ENCODE results near the gene EIF4E2.

The EIF4E2 gene

DNA sequence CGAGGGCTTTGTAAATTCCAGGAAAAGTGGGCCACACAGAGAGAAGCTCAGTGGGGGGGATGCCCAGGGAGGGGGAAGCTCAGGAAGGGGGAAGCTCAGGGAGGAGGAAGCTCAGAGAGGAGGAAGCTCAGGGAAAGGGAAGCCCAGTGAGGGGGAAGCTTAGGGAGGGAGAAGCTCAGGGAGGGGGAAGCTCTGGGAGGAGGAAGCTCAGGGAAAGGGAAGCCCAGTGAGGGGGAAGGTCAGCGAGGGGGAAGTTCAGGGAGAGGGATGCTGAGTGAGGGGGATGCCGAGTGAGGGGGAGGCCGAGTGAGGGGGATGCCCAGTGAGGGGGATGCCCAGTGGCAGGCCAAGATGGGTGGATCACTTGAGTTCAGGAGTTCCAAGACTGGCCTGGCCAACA, 11.8 kb upstream of the EIF4E2 start:
- no peak for DNase-seq (ENCODE audit: low read depth in 2 of 2)

DNA sequence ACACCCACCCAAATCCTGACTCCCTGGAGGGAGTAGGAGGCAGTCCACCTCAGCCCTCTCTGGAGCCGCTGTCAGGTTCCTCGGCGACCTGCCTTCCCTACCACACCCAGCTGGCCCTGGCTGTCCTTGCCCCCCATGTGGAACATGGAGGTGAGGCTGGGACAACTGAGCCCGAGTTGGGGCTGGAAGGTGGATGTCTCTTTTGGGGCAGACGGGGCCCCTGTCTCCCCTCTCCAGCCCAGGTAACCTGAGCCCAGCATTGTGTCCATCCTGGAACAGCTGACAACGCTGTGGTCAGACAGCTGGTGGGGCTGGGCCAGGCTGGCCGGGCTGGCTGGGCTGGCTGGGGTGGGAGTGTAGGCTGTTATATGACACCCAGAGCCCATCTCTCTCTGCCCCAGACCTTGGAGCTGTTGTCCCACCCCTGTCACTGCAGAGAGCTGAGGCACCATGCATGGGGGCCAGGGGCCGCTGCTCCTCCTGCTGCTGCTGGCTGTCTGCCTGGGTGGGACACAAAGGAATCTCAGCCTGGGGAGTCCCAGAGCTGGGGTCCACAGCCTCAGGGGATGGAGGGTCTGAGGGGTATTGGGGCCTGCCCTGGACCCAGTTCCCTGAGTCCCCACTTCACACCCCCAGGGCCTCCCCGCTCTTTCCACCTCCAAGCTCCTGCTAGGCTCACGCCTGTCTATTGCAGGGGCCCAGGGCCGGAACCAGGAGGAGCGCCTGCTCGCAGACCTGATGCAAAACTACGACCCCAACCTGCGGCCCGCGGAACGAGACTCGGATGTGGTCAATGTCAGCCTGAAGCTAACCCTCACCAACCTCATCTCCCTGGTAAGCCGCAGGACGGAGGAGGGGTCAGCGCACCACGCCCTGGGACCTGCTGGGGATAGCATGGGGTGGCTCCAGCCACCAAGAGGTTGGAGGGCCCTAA, 10.9 kb upstream of the EIF4E2 start, which contains the start of gene CHRNG:
TSS of gene CHRNG (plus strand) at position 395 of the 934 bp plus-strand sequence. CDS start at position 451, 56 bp downstream.
- DNase-seq (ENCODE audit: low read depth in 2 of 2): no peak

GRCh38 chr2:232540441-232541041, 9.9 kb upstream of the EIF4E2 start:
- DNase-seq (ENCODE audit: low read depth in 2 of 2): no peak

DNA sequence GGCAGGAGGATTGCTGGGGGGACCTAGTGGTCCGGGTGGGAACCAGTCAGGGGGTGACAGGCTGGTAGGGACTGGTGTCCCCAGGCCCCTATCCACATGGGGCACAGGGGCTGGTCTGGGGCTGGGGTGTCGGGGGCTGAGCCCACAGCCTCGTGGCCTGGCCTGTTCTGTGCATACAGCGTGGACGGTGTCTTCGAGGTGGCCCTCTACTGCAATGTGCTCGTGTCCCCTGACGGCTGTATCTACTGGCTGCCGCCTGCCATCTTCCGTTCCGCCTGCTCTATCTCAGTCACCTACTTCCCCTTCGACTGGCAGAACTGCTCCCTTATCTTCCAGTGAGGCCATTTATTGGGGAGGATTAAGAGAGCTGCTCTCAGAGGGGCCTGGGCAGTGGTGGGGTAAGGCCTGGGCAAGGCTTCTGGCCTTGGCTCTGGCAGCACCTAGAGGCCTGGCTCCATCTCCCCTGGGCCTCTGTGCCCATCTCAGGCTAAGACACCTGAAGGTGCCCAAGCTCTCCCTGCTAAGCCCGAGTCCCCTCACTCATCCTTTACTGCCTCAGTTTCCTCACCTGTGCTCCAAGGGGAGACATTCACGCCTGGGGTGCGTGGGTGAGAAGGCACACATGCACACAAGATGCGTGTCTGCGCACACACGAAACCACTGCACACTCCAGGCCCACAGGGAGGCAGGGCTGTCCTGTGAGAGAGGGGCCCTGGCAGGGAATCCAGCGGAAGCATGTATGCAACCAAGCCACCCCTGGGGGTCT, 9.1 kb upstream of the EIF4E2 start:
- no peak for DNase-seq (ENCODE audit: low read depth in 2 of 2)

DNA sequence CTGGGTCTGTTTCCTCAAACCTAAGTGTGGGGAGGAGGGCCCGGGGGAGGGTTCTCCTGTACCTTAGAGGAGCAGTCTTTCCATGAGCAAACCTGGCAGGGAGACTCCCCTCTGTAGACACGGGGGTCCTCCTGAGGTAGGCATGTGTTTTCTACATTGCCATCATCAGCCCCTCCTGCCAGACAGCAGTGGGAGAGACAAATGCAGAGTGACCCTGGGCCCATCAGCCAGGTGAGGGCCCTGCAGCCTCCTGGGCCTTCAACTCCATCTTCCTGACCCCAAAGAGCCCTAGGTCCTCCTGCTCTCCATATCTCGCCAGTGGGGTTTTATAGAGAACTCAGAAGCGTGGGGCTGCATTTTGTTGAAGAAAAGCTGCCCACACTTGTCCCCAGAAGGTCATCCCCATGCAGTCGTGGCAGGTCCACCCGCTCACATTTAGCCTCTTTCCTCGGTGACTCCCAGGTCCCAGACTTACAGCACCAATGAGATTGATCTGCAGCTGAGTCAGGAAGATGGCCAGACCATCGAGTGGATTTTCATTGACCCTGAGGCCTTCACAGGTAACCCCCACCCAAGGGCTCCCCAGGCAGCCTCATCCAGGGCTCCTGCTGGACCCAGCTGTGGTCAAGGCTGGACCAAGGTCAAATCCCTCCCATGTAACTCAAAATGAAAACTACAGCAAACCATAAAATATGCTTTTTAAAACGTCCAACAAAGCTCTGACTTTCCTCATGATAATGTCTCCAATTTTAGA, 8.4 kb upstream of the EIF4E2 start:
- no peak for DNase-seq (ENCODE audit: low read depth in 2 of 2)

DNA sequence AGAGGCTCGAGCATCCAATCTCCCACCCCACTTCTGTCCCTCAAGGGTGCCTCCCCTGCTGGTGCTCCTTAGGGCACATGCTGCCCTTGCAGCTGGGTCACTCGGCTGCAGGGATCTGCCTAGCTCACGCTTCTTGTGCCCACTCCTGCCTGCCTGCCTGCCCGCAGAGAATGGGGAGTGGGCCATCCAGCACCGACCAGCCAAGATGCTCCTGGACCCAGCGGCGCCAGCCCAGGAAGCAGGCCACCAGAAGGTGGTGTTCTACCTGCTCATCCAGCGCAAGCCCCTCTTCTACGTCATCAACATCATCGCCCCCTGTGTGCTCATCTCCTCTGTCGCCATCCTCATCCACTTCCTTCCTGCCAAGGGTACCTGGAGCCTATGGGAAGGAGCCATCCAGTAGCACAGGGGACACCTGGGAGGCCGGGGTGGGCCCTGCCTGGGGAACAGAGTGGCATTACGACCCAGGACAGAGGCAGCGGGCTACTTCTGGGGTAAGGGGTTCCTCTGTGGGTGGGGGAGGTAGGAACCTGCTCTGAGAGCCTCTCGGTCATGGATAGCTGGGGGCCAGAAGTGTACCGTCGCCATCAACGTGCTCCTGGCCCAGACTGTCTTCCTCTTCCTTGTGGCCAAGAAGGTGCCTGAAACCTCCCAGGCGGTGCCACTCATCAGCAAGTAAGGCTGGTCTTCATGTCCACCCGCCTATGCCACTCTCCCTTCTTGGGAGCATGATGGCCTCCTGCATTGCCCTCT, 7.6 kb upstream of the EIF4E2 start:
- DNase-seq (ENCODE audit: low read depth in 2 of 2): no peak

GRCh38 chr2:232543491-232543890, 7.0 kb upstream of the EIF4E2 start:
- DNase-seq (ENCODE audit: low read depth in 2 of 2): no peak

- no peak for DNase-seq (ENCODE audit: low read depth in 2 of 2)
These were observed 6.4 kb upstream of the EIF4E2 start for GRCh38 chr2:232543928-232544631.

DNA sequence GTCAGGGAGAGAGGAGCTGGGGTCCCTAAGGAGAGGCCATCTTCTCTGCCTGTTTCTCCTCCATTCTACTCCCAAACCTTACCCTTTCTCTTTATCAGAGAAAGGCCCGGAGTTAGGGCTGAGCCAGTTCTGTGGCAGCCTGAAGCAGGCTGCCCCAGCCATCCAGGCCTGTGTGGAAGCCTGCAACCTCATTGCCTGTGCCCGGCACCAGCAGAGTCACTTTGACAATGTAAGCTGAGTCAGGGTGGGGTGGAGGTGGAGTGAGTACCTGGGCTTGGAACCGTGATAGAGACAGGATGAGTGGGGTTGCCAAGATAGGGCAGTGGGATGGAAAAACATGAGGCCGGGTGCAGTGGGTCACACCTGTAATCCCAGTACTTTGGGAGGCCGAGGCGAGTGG, 5.8 kb upstream of the EIF4E2 start:
- DNase-seq (ENCODE audit: low read depth in 2 of 2): no peak

- no peak for DNase-seq (ENCODE audit: low read depth in 2 of 2)
These were observed 4.7 kb upstream of the EIF4E2 start for GRCh38 chr2:232545511-232546375.

DNA sequence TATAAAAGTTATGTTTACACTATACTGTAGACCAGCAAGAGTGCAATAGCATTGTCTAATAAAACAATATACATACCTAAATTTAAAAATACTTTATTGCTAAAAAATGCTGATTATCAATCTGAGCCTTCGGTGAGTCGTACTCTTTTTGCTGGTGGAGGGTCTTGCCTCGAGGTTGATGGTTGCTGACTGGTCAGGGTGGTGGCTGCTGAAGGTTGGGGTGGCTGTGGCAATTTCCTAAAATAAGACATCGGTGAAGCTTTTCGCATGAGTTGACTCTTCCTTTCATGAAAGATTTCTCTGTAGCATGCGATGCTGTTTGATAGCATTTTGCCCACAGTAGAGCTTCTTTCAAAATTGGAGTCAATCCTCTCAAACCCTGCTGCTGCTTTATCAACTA, 2.5 kb upstream of the EIF4E2 start:
- DNase-seq (ENCODE audit: low read depth in 2 of 2): no peak

- no peak for DNase-seq (ENCODE audit: low read depth in 2 of 2)
These were observed 685 bp upstream of the EIF4E2 start for GRCh38 chr2:232549655-232550353.

DNA sequence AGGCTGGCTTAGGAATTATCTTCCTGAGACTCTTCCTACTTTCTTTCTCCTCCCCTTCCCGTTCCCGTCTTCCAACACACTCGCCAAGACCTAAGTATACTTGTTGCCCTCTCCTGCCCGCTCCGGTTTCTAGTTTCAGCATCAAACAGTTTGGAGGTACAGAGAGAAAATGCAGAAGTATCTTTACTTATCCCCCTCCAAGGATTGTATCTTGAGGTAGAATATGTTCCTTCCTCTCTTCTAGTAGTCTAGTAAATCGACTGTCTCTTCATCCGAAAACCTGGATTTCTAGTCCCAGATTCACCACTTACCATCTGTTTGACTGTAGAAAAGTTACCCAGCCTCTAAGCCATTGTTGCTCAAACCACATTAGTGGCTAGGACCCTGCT, 755 bp downstream of the EIF4E2 start:
- no peak for DNase-seq (ENCODE audit: low read depth in 2 of 2)

GRCh38 chr2:232551776-232552175, 1.3 kb downstream of the EIF4E2 start:
- no peak for DNase-seq (ENCODE audit: low read depth in 2 of 2)

GRCh38 chr2:232556426-232556825, 5.9 kb downstream of the EIF4E2 start:
- no peak for DNase-seq (ENCODE audit: low read depth in 2 of 2)

- DNase-seq (ENCODE audit: low read depth in 2 of 2): no peak
These were observed 12.1 kb downstream of the EIF4E2 start for GRCh38 chr2:232562515-232563151.

DNA sequence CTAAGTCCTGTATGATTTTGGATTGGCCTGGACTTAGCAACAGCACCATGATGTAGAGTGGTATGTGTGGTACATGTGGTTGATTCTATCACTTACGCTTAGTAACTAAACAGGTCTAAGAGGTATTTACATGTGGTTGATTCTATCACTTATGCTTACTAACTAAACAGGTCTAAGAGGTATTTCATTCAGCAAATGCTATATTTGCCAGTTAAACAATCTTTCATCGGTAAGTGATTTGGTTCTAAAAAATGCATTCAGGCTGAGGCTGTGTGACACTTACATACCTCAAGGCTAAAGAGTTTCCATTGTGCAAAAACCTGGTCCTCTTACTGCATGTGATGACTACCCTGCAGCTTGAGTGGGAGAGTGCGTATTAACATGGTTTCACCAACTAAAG, 13.1 kb downstream of the EIF4E2 start:
- DNase-seq (ENCODE audit: low read depth in 2 of 2): no peak

GRCh38 chr2:232567721-232568120, 17.2 kb downstream of the EIF4E2 start:
- DNase-seq (ENCODE audit: low read depth in 2 of 2): no peak

All from stimulated activated CD8-positive, alpha-beta memory T cell treated with anti-CD3 and anti-CD28 coated beads, Interleukin-15, amount 100 ng/mL, for 4 hours (primary cell).